HG02610 (cell line): ENCODE measurements around the gene SCAP.
"Not testable (repeated sequence)": the region's sequence is repeated elsewhere in the genome, so short reads cannot be mapped to it uniquely, and the experiment has no call there.

Experiments
- ATAC-seq: cut with Tn5 transposase; IDR thresholded peaks from one replicate; pipeline ENCODE4 v1.9.1; 2021; ENCODE audit warnings: mild to moderate bottlenecking, moderate library complexity; ENCODE audit not compliant: unreplicated experiment

The SCAP gene

DNA sequence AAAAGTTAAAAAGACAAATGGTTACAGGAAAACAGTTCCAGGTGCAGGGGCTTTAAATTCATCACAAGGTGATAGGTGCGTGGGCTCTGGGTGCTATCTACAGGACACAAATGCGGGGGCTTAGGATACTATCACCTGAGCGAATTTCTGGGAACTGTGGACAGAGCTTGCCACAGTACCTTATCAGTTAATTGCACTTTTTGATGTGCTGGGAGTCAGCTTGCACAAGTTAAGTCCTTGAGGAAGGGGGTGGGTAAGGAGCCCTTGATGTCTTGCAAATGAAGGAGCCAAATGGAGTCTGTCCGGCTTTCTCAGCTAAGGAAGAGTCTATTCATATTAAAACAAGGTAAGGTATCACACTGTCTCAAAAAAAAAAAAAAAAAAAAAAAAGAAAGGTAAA lies 6.0 kb upstream of the SCAP start:
- not testable (repeated sequence) for ATAC-seq

DNA sequence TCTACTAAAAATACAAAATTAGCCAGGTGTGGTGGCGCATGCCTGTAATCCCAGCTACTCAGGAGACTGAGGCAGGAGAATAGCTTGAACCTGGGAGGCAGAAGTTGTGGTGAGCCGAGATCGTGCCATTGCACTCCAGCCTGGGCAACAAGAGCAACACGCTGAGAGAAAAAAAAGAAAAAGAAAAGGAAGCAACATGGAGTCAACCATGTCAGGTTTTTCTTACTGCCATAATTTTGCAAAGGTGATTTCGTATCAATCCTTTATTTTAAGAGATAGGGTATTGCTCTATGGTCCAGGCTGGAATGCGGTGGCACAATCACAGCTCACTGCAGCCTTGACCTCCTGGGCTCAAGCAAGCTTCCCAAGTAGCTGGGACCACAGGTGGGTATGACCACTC lies 4.5 kb upstream of the SCAP start:
- ATAC-seq: not testable (repeated sequence)

DNA sequence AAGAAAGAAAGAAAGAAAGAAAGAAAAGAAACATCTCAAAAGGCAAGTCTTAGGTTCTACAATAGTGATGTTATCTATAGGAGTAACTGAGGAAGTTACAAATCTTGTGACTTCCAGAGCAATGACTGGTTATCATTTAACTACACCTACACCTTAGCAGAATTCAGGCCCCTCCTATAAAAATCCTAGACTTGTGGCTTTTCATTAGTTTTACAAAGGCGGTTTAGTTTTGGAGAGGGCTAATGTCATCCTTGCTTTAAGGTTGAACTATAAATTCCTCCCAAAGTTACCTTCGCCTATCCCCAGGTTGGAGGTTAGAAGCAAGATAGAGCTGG lies 4.1 kb upstream of the SCAP start:
- no peak for ATAC-seq

DNA sequence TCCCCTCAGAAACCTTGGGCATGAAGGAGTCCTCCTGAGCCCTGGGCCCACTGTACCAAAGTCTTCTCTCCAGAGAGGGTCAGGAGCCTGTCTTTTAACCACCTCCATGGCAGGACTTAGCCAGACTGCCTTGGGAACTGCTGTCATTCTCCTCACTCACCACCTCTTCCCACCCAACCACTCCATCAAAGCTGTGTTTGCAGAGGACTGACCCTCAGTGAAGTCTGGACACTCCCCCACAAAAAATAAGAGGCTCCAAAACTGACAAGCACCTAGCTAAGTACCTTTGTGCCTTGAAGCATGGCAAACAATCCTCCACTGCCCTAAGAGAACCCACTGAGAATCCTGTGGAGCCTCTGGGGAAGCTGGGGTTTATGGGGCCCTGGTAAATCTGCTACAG lies 2.3 kb upstream of the SCAP start:
- ATAC-seq: no peak

DNA sequence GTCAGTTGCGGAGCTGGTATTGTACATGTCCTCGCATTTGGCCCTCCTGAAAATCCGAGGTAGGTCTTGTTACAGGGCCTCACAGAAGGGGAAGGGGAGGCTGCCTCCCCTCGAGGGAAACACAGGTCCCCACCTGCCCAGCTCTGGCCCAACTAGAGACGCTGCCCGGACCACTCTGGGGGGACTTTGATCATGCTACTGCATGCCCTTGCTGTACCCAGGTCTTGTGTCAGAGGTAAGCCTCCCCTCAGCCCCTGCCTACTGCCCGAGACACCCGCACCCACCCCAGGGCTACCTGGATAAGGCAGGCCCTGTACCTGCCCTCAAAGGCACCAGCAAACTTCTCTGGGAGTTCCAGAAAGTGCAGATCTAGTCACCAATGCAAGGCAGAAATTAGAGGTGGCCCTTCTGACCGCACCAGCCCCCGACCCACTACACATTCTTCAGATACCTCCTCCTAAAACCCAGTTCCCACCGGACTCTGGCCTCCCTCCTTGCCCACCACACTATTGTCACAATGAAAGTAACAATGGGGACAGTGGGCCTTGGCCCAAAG lies 981 bp upstream of the SCAP start:
- no peak for ATAC-seq

DNA sequence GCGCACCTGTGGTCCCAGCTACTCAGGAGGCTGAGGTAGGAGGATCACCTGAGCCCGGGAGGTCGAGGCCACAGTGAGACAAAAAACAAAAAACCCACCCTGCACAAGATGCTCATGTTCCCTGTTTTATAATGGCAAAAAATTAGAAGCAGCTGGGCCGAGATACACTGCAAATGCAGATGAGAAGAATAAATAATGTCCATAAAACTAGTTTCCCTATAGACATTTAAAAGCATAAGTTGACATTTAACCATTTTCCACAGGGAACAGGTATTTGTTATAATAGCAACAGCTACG lies 537 bp upstream of the SCAP start:
- no peak for ATAC-seq

DNA sequence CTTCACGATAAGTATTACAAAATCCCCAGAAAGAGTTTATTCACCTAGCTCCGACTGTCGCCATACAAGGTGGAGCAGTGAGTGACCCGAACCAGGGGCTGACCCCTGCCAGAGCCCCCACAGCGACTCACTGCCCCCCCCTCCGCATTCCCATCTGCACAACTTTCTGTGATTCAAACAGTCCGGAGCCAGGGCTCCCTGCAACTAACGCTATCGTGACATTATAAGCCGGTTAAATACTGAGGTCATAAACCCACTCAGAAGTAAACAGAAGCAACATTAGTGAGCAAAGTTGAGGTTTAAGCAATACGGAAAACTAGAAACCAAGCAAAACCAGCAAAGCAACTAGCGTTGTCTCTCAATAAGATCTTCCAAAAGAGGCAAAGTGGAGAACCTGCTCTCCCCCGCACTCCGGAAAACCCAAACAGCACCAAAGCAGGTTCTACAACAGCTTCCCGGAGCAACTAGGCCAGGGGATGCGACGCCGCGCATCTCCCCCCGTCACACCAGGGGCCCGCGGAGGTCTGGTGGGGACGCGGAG lies 642 bp downstream of the SCAP start:
- ATAC-seq: no peak

DNA sequence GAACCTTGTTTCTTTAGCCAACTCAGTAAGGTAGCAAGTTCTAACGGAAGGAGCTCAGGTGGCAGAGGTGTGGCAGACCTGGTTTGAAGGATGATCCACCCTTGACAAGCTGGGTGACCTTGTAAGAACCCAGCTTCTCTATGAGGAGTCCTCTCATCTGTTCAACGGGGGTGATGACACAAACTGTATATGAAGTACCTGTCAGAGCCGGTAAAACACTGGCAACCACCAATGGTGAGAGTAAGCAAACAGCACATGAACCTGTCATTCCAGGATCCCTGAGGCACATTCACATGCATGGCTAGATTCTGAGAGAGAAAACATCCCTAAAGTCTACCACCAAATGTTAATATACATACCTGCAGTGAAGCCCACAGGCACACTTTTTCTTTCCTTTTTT lies 2.4 kb downstream of the SCAP start:
- no peak for ATAC-seq

DNA sequence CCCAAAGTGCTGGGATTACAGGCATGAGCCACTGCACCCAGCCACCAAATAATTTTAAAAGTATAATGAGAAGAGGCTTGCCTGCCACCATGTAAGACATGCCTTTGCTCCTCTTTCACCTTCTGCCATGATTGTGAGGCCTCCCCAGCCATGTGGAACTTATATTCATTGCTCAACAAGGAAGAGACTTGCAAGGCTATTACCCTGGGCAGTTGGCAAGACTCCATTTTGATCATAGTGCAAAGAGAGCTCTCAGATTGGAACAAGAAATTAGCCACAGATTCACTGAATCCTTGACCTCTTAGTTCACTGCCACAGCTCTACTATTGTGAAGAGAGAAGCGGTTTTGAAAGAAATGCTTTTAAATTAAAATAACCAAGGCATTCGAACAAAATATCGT lies 6.1 kb downstream of the SCAP start:
- ATAC-seq: no peak

DNA sequence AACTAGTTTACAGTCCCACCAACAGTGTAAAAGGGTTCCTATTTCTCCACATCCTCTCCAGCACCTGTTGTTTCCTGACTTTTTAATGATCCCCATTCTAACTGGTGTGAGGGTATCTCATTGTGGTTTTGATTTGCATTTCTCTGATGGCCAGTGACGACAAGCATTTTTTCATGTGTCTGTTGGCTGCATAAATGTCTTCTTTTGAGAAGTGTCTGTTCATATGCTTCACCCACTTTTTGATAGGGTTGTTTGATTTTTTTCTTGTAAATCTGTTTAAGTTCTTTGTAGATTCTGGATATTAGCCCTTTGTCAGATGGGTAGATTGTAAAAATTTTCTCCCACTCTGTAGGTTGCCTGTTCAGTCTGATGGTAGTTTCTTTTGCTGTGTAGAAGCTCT lies 7.4 kb downstream of the SCAP start:
- ATAC-seq: not testable (repeated sequence)

DNA sequence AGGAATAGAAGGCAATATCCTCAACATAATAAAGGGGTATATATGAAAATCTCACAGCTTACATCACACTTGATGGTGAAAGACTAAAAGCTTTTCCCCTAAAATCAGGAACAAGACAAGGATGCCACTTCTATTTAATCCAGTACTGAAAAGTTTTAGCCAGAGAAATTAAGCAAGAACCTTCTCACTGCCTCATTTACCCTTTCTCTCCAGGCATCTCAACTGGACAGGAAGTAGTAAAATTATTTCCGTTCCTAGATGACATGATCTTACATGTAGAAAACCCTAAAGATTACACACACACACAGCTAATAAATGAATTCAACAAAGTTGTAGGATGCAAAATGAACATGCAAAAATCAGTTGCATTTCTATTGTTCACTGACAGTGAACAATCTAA lies 11.2 kb downstream of the SCAP start:
- no peak for ATAC-seq

DNA sequence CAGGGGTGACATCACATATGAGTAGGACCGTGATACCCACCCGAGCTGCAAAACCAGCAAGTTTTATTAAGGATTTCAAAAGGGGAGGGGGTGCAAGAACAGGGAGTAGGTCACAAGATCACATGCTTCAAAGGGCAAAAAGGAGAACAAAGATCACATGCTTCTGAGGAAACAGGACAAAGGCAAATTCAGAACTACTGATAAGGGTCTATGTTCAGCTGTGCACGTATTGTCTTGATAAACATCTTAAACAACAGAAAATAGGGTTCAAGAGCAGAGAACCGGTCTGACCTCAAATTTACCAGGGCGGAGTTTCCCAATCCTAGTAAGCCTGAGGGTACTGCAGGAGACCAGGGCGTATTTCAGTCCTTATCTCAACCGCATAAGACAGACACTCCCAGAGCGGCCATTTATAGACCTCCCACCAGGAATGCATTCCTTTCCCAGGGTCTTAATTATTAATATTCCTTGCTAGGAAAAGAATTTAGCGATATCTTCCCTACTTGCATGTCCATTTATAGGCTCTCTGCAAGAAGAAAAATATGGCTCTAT lies 16.1 kb downstream of the SCAP start:
- not testable (repeated sequence) for ATAC-seq

DNA sequence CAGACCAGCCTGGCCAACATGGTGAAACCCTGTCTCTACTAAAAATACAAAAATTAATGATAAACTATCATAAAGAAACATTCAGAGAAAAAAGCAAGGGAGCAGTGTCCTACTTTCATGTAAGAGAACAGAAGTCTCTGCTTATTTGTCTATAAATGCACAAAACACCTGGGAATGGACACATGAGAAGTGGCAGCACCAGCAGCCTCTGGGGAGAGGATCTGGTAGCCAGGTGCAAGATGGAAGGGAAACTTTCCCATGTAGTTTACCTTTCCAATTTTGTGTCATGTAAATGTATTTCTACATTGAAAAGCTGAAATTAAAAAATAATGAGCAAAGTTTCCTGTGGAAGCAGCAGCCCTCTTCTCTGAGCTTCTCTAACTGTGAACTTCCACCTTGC lies 18.8 kb downstream of the SCAP start:
- ATAC-seq: no peak

DNA sequence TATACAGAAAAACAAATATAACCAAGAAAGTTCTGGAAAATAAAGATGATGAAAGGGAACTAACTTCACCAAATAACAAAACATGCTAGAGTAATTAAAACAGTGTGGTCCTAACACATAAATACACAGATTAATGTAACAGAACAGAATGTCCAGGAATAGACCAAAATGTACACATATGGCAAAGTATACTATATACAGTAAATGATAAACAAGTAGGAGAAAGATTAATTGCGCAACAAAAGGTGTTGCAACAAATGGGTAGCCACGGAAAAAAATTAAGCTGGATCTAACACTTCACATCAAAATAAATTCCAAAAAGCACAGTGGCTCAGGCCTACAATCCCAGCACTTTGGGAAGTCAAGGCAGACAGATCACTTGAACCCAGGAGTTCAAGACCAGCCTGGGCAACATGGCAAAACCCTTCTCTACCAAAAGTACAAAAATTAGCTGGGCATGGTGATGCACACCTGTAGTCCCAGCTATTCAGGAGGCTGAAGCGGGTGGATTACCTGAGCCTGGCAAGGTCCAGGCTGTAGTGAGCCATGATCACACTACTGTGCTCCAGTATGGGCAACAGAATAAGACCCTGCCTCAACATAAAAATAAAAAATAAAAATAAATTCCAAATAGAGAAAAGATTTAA lies 19.8 kb downstream of the SCAP start:
- ATAC-seq: no peak

DNA sequence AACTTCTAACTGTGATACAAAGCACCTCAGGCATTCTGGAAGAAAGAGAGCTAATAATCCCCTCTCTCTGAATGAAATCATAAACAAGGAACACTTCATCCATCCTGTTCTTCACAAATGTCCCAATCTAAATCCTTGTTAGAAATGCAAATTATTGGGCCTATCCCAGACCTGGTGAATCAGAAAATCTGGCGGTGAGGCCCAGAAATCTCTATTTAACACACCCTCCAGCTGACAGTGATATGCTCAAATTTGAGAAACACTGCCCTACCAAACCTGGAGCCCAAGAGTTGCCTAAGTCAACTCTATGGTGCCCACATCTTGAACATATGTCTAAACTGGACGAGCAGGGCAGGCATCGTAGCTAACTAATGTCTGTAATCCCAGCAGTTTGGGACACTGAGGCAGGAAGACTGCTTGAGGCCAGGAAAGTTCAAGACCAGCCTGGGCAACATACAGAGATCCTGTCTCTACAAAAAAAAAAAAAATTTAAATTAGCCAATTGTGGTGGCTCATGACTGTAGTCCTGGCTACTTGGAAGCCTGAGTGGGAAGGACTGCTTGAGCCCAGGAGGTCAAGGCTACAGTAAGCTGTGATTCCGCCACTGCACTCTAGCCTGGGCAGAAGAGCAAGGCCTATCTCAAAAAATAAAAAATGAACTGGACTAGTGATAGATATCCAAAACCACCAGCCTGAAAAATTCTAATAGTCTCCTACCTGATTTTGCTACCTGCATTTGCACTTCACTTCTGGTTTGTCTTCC lies 23.1 kb downstream of the SCAP start:
- ATAC-seq: no peak

DNA sequence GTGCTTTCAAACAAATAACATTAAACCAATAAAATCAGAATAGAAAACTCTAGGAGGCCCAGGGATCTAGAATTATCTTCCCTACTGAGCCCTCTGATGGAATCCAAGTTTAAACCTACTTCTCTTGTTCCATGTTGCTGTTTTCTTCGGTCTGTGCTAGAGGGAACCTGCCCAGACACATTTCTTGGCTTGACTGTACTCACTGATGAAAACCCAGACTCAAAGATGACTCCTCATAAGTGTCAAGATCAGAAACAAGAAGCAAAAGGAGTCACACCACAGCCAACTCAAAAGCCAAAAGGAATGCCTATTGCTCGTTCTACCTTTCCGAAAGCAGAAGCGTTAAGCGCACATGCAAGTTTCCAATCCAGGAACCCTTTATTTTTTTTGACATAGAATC lies 31.6 kb downstream of the SCAP start:
- ATAC-seq: no peak

DNA sequence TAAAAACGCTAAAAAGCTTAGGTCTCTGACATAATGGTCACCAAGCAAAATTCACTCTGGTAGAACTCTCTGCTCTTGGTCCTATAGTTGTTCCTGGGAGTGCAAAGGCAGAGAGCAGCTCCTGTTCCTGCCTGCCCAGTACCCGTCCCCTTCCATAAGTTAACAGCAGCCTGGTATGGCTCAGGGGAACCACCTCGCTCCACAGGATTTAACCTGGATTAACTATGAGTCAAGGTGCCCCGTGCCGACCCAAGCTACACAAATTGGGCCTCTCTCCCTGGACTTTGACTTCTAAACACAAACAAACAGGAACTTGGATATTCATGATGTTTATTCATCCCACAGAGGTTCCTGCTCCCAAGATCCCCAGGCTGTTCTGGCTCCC lies 32.1 kb downstream of the SCAP start:
- no peak for ATAC-seq

DNA sequence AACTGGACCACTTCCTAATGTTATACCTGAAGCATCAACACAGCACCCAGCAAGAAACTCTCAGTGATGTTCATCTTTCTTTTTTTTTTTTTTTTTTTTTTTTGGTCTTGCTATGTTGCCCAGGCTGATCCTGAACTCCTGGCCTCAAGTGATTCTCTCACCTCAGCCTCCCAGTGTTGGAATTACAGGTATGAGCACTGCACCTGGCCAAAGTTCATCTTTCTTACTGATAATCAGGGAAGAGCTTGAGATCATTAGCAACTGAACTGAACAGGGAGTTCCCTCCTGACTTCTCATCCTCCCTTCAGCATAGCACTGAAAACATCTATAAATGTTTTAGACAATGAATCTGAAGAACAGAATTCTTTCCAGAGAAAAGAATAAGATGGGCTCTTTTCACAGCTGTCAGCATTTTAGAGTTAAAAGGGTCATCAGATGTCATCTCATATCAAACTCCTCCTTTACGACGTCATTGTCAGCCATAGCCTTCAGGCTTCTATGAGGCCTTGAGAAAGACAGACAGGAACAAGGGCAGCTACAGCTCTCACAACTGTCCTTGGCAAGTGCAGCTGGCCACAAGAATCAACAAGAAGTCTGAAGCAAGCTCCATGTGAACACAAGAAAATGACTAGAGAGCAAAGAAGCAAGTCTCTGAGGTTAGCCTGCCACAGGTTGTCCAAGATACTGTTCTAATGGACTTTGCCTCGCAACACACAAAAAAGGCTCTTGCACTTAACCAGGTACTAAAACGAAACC lies 33.8 kb downstream of the SCAP start:
- ATAC-seq: no peak

DNA sequence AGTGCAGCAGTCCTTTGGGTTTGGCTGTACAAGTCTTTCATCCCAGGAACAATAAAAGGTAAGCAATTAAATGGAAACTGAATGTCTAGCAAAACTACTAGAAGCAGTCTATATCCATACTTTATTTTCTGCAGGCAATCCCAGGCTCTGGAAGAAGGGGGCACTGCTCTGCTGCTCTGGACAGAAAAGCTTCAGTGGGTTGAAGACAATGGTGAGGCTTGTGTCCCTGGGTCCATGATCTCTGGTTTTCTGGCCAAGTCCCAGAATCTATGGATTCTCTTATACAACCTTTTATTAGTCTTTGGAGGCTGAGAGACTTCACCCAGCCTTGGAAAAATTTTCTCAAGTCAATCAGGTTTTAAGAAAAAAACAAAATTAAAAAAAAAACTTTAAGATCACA lies 35.6 kb downstream of the SCAP start:
- ATAC-seq: no peak

DNA sequence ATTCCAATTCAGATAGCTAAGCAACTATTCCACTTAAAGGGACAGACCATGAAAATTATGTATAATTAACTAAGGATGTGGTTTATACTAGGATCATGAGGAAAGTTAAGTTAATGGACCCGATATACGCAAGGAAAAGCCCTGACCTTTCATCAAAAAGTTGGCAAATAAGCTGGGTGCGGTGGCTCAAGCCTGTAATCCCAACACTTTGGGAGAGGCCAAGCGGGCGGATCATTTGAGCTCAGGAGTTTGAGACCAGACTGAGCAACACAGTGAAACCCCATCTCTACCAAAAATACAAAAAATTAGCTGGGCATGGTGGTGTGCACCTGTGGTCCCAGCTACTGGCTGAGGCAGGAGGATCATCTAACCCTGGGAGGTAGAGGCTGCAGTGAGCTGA lies 39.6 kb downstream of the SCAP start:
- no peak for ATAC-seq

DNA sequence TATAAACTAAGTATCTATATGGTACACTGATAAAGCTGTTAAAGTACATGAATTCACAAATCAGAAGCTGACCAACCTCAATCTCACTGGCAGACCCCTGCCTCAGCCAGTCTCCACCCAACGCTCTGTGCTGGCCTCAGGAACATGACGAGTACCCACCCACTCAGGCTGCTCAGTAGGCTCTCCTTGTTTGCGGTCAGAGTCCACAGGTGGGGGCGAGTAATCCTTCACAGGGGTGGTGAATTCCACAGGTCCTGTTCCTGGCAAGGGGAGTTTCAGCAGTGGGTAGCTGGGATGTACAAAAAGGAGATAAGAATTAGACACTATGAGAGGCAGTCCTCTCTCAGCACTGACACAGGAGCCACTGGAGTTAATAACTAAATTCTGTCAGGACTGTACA lies 40.9 kb downstream of the SCAP start:
- ATAC-seq: no peak

DNA sequence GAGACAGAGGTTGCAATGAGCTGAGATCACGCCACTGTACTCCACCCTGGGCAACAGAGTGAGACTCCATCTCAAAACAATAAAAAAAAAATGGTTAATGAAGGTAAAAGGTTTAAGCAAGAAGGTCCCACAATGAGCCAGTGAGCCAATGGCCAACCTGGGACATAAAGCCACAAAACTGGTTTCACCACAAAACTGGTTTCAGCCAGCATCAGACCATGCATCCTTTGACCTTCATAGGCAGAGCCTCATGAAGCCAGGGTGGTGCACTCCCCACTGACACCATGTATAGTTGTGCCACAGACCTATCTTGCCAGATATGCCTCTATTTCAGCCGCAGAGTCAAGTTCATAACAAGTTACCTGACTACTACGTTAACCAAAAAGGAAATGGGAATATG lies 41.9 kb downstream of the SCAP start:
- no peak for ATAC-seq
